ENCODE measurements around the gene IFNA7. TPM values are rescaled to one million over a fixed set of nuclear protein-coding genes. Genes with fewer than 3 reads are reported as not detected.
A peak's percentile ranks its signal among the peaks of the same experiment; 100 is the strongest.
"Not testable (repeated sequence)": the region's sequence is repeated elsewhere in the genome, so short reads cannot be mapped to it uniquely, and the experiment has no call there.

Gene IFNA7
- total RNA-seq, 1 donor, result not detected

GRCh38 chr9:21182810-21183736 lies 18.9 kb downstream of the IFNA7 start:
- H3K27ac ChIP-seq (ENCODE audit: low read depth, low read length); H3K4me2 ChIP-seq (ENCODE audit: insufficient read depth, low read length); H3K4me3 ChIP-seq (ENCODE audit: insufficient read depth, low read length); H3K79me2 ChIP-seq (ENCODE audit: insufficient read depth, low read length); H3K9me3 ChIP-seq (ENCODE audit: low read depth, low read length); H4K20me1 ChIP-seq (ENCODE audit: insufficient read depth, low read length); H3K4me1 ChIP-seq (ENCODE audit: insufficient read depth, low read length); DNase-seq (ENCODE audit: insufficient read length, low spot score, missing footprints); H3K36me3 ChIP-seq (ENCODE audit: insufficient read depth, low read length); H2AFZ ChIP-seq (ENCODE audit: low read length); H3K27me3 ChIP-seq (ENCODE audit: insufficient read depth, low read length): not testable (repeated sequence)
- TF ChIP-seq CTCF (IDR thresholded peaks at IDR 0.05; ENCODE audit: extremely low read depth, low read depth, low read length), result peak; percentile 62

GRCh38 chr9:21174671-21175070 lies 27.3 kb downstream of the IFNA7 start:
- Histone ChIP-seq H3K4me1 (ENCODE audit: insufficient read depth, low read length) (no peaks in the 10 kb centered on the region), H3K79me2 (ENCODE audit: insufficient read depth, low read length) (no peaks in the 10 kb centered on the region), H3K9me3 (ENCODE audit: low read depth, low read length) (no peaks in the 10 kb centered on the region), H3K36me3 (ENCODE audit: insufficient read depth, low read length) (no peaks in the 10 kb centered on the region), H4K20me1 (ENCODE audit: insufficient read depth, low read length) (no peaks in the 10 kb centered on the region), H3K27ac (ENCODE audit: low read depth, low read length) (no peak overlapping the region), H2AFZ (ENCODE audit: low read length) (no peak overlapping the region), H3K27me3 (ENCODE audit: insufficient read depth, low read length) (peaks cover 11% of the 10 kb centered on the region), H3K4me2 (ENCODE audit: insufficient read depth, low read length) (no peak overlapping the region), H3K4me3 (ENCODE audit: insufficient read depth, low read length) (no peak overlapping the region)
- DNase-seq (ENCODE audit: insufficient read length, low spot score, missing footprints), result no peak
- no peak for TF ChIP-seq CTCF (IDR thresholded peaks at IDR 0.05; ENCODE audit: extremely low read depth, low read depth, low read length)

- no peak for DNase-seq (ENCODE audit: insufficient read length, low spot score, missing footprints)
- no peak for TF ChIP-seq CTCF (IDR thresholded peaks at IDR 0.05; ENCODE audit: extremely low read depth, low read depth, low read length)
- Histone ChIP-seq H3K4me2 (ENCODE audit: insufficient read depth, low read length) (no peak overlapping the region), H3K9me3 (ENCODE audit: low read depth, low read length) (no peaks in the 10 kb centered on the region), H2AFZ (ENCODE audit: low read length) (no peak overlapping the region), H3K4me1 (ENCODE audit: insufficient read depth, low read length) (no peaks in the 10 kb centered on the region), H3K27ac (ENCODE audit: low read depth, low read length) (no peak overlapping the region), H3K4me3 (ENCODE audit: insufficient read depth, low read length) (no peak overlapping the region), H3K36me3 (ENCODE audit: insufficient read depth, low read length) (no peaks in the 10 kb centered on the region), H3K79me2 (ENCODE audit: insufficient read depth, low read length) (no peaks in the 10 kb centered on the region), H3K27me3 (ENCODE audit: insufficient read depth, low read length) (peaks cover 5% of the 10 kb centered on the region), H4K20me1 (ENCODE audit: insufficient read depth, low read length) (no peaks in the 10 kb centered on the region)
Measured at GRCh38 chr9:21172156-21172555, 29.8 kb downstream of the IFNA7 start.

GRCh38 chr9:21171351-21171750 lies 30.7 kb downstream of the IFNA7 start:
- Histone ChIP-seq H4K20me1 (ENCODE audit: insufficient read depth, low read length) (no peaks in the 10 kb centered on the region), H3K27ac (ENCODE audit: low read depth, low read length) (no peak overlapping the region), H3K79me2 (ENCODE audit: insufficient read depth, low read length) (no peaks in the 10 kb centered on the region), H3K4me2 (ENCODE audit: insufficient read depth, low read length) (no peak overlapping the region), H3K36me3 (ENCODE audit: insufficient read depth, low read length) (no peaks in the 10 kb centered on the region), H2AFZ (ENCODE audit: low read length) (no peak overlapping the region), H3K4me1 (ENCODE audit: insufficient read depth, low read length) (no peaks in the 10 kb centered on the region), H3K27me3 (ENCODE audit: insufficient read depth, low read length) (peaks cover 3% of the 10 kb centered on the region), H3K9me3 (ENCODE audit: low read depth, low read length) (no peaks in the 10 kb centered on the region), H3K4me3 (ENCODE audit: insufficient read depth, low read length) (no peak overlapping the region)
- no peak for DNase-seq (ENCODE audit: insufficient read length, low spot score, missing footprints)
- no peak for TF ChIP-seq CTCF (IDR thresholded peaks at IDR 0.05; ENCODE audit: extremely low read depth, low read depth, low read length)

- not testable (repeated sequence) for DNase-seq (ENCODE audit: insufficient read length, low spot score, missing footprints); H3K9me3 ChIP-seq (ENCODE audit: low read depth, low read length); H3K4me3 ChIP-seq (ENCODE audit: insufficient read depth, low read length); H3K79me2 ChIP-seq (ENCODE audit: insufficient read depth, low read length); H3K27me3 ChIP-seq (ENCODE audit: insufficient read depth, low read length); H3K36me3 ChIP-seq (ENCODE audit: insufficient read depth, low read length); H3K27ac ChIP-seq (ENCODE audit: low read depth, low read length); H2AFZ ChIP-seq (ENCODE audit: low read length); H4K20me1 ChIP-seq (ENCODE audit: insufficient read depth, low read length); H3K4me1 ChIP-seq (ENCODE audit: insufficient read depth, low read length); H3K4me2 ChIP-seq (ENCODE audit: insufficient read depth, low read length)
Measured at GRCh38 chr9:21166560-21166959, 35.4 kb downstream of the IFNA7 start, which contains the start of gene IFNA21. TSS of gene IFNA21 (minus strand) at chr9:21166660. CDS start at chr9:21166612, 48 bp downstream.
